Muscle layer of duodenum (tissue), 2 donors: Measurements from ENCODE around the gene TRIM24.

Experiments
- H3K27ac ChIP-seq: one replicate; pipeline ENCODE4 v1.7.0; 2013; ENCODE audit warnings: mild to moderate bottlenecking, low read length
- H3K27me3 ChIP-seq: one replicate; pipeline ENCODE4 v1.7.0; 2013; ENCODE audit warnings: low read depth, mild to moderate bottlenecking, control low read depth, low read length
- H3K36me3 ChIP-seq, 2 donors: one replicate each; pipeline ENCODE4 v1.7.0; 2013; ENCODE audit warnings: low read length in 2 of 2, control low read depth in 1 of 2, mild to moderate bottlenecking in 1 of 2; ENCODE audit not compliant: insufficient read depth in 2 of 2, control insufficient read depth in 1 of 2
- H3K4me1 ChIP-seq, 2 donors: one replicate each; pipeline ENCODE4 v1.7.0; 2013; ENCODE audit warnings: low read length in 2 of 2, mild to moderate bottlenecking in 2 of 2, control low read depth in 1 of 2, moderate library complexity in 1 of 2; ENCODE audit not compliant: insufficient read depth in 2 of 2, control insufficient read depth in 1 of 2
- H3K4me3 ChIP-seq, 2 donors: one replicate each; pipeline ENCODE4 v1.7.0; 2013; ENCODE audit warnings: low read length in 2 of 2, low read depth in 1 of 2, mild to moderate bottlenecking in 1 of 2
- H3K9me3 ChIP-seq, 2 donors: one replicate each; pipeline ENCODE4 v1.7.0; 2013; ENCODE audit warnings: low read length in 2 of 2, control low read depth in 1 of 2, mild to moderate bottlenecking in 1 of 2; ENCODE audit not compliant: control insufficient read depth in 1 of 2
- donor health status: healthy.

The TRIM24 gene

GRCh38 chr7:138546064-138546619 is 86.1 kb downstream of the TRIM24 start:
- Histone ChIP-seq H3K4me1 (no peaks in the 10 kb centered on the region), H3K36me3 (peaks cover 10 to 27% of the 10 kb centered on the region in 2 donors), H3K27me3 (no peaks in the 10 kb centered on the region), H3K9me3 (no peaks in the 10 kb centered on the region), H3K27ac (no peak overlapping the region), H3K4me3 (no peak overlapping the region)

- Histone ChIP-seq H3K4me1 (no peaks in the 10 kb centered on the region), H3K27ac (no peak overlapping the region), H3K36me3 (peaks cover 8 to 30% of the 10 kb centered on the region in 2 donors), H3K27me3 (no peaks in the 10 kb centered on the region), H3K9me3 (no peaks in the 10 kb centered on the region), H3K4me3 (no peak overlapping the region)
Measured at GRCh38 chr7:138546829-138547228, 86.8 kb downstream of the TRIM24 start.

- H3K4me1 ChIP-seq: no peaks in the 10 kb centered on the region
- peaks cover 28 to 39% of the 10 kb centered on the region in 2 donors for H3K36me3 ChIP-seq
- no peaks in the 10 kb centered on the region for H3K27me3 ChIP-seq
- no peak overlapping the region for H3K4me3 ChIP-seq
- no peaks in the 10 kb centered on the region for H3K9me3 ChIP-seq
- no peak overlapping the region for H3K27ac ChIP-seq
Measured at GRCh38 chr7:138549082-138549481, 89.0 kb downstream of the TRIM24 start.

- Histone ChIP-seq H3K36me3 (peaks cover 37 to 48% of the 10 kb centered on the region in 2 donors), H3K27me3 (no peaks in the 10 kb centered on the region), H3K4me3 (no peak overlapping the region), H3K27ac (no peak overlapping the region), H3K4me1 (no peaks in the 10 kb centered on the region), H3K9me3 (no peaks in the 10 kb centered on the region)
Measured at GRCh38 chr7:138550337-138550736, 90.3 kb downstream of the TRIM24 start.

GRCh38 chr7:138551102-138551501 is 91.0 kb downstream of the TRIM24 start:
- Histone ChIP-seq H3K9me3 (peaks cover 0 to 6% of the 10 kb centered on the region in 2 donors), H3K36me3 (peaks cover 42 to 56% of the 10 kb centered on the region in 2 donors), H3K27me3 (no peaks in the 10 kb centered on the region), H3K4me1 (no peaks in the 10 kb centered on the region), H3K27ac (no peak overlapping the region), H3K4me3 (no peak overlapping the region)

GRCh38 chr7:138553805-138554204 is 93.7 kb downstream of the TRIM24 start:
- H3K4me1 ChIP-seq: no peaks in the 10 kb centered on the region
- H3K36me3 ChIP-seq: peaks cover 69 to 83% of the 10 kb centered on the region in 2 donors
- H3K27me3 ChIP-seq: no peaks in the 10 kb centered on the region
- H3K4me3 ChIP-seq: peak overlapping the region in 1 of 2 donors; percentile 20
- no peak overlapping the region for H3K27ac ChIP-seq
- H3K9me3 ChIP-seq: peaks cover 21 to 33% of the 10 kb centered on the region in 2 donors

- Histone ChIP-seq H3K27me3 (no peaks in the 10 kb centered on the region), H3K4me3 (no peak overlapping the region), H3K27ac (no peak overlapping the region), H3K4me1 (no peaks in the 10 kb centered on the region), H3K9me3 (peaks cover 26 to 36% of the 10 kb centered on the region in 2 donors), H3K36me3 (peaks cover 78 to 86% of the 10 kb centered on the region in 2 donors)
Measured at GRCh38 chr7:138554674-138555073, 94.6 kb downstream of the TRIM24 start.

GRCh38 chr7:138555684-138556083 is 95.6 kb downstream of the TRIM24 start:
- peaks cover 26 to 36% of the 10 kb centered on the region in 2 donors for H3K9me3 ChIP-seq
- peak overlapping the region in 1 of 2 donors; percentile 21 for H3K4me3 ChIP-seq
- peaks cover 83 to 96% of the 10 kb centered on the region in 2 donors for H3K36me3 ChIP-seq
- no peaks in the 10 kb centered on the region for H3K4me1 ChIP-seq
- no peak overlapping the region for H3K27ac ChIP-seq
- H3K27me3 ChIP-seq: no peaks in the 10 kb centered on the region

GRCh38 chr7:138556771-138557484 is 96.9 kb downstream of the TRIM24 start:
- Histone ChIP-seq H3K4me3 (peak overlapping the region; percentile 15 to 24), H3K27ac (no peak overlapping the region), H3K9me3 (peaks cover 30 to 36% of the 10 kb centered on the region in 2 donors), H3K27me3 (no peaks in the 10 kb centered on the region), H3K4me1 (no peaks in the 10 kb centered on the region), H3K36me3 (peaks cover 77 to 97% of the 10 kb centered on the region in 2 donors)

- Histone ChIP-seq H3K4me3 (no peak overlapping the region), H3K36me3 (peaks cover 68 to 100% of the 10 kb centered on the region in 2 donors), H3K27ac (no peak overlapping the region), H3K4me1 (no peaks in the 10 kb centered on the region), H3K27me3 (no peaks in the 10 kb centered on the region), H3K9me3 (peaks cover 46 to 50% of the 10 kb centered on the region in 2 donors)
Measured at GRCh38 chr7:138559448-138559847, 99.4 kb downstream of the TRIM24 start.

- H3K27me3 ChIP-seq: no peaks in the 10 kb centered on the region
- H3K27ac ChIP-seq: peak overlapping the region; percentile 43
- peaks cover 33 to 94% of the 10 kb centered on the region in 2 donors for H3K36me3 ChIP-seq
- H3K4me3 ChIP-seq: peak overlapping the region in 1 of 2 donors; percentile 52
- peaks cover 29 to 44% of the 10 kb centered on the region in 2 donors for H3K9me3 ChIP-seq
- no peaks in the 10 kb centered on the region for H3K4me1 ChIP-seq
Measured at GRCh38 chr7:138563808-138564207, 103.7 kb downstream of the TRIM24 start.
